Fibroblast of pulmonary artery (primary cell): ENCODE results near the gene GPR158.
"Not testable (repeated sequence)": the region's sequence is repeated elsewhere in the genome, so short reads cannot be mapped to it uniquely, and the experiment has no call there.

Experiments used
- DNase-seq: peaks from one replicate; pipeline ENCODE4 v3.0.0-alpha.2; 2010; ENCODE audit warnings: low read depth
- H3K4me3 ChIP-seq: replicated peaks from 2 replicates; pipeline ENCODE4 v1.5.1; 2011; ENCODE audit warnings: low read depth, mild to moderate bottlenecking, control low read depth, low read length, moderate library complexity
- CTCF ChIP-seq: IDR thresholded peaks from 2 replicates; pipeline ENCODE4 v1.5.1; 2011; ENCODE audit warnings: mild to moderate bottlenecking, control low read depth, low read length, inconsistent platforms; ENCODE audit errors: missing control alignments

Gene GPR158

GRCh38 chr10:25356609-25357008 is 181.8 kb downstream of the GPR158 start:
- no peak for TF ChIP-seq CTCF
- H3K4me3 ChIP-seq, result no peak overlapping the region

GRCh38 chr10:25357269-25357668 is 182.5 kb downstream of the GPR158 start:
- no peak for TF ChIP-seq CTCF
- no peak for DNase-seq
- no peak overlapping the region for H3K4me3 ChIP-seq

More at GRCh38 chr10:25356609-25357008, 181.8 kb downstream of the GPR158 start:
- DNase-seq, result no peak

- H3K4me3 ChIP-seq, result no peak overlapping the region
- DNase-seq, result peak; percentile 85
- TF ChIP-seq CTCF, result no peak
These were observed 207.4 kb downstream of the GPR158 start for GRCh38 chr10:25382029-25382810.

- not testable (repeated sequence) for DNase-seq, H3K4me3 ChIP-seq
These were observed 208.1 kb downstream of the GPR158 start for GRCh38 chr10:25382901-25383300.

GRCh38 chr10:25383686-25384085 is 208.9 kb downstream of the GPR158 start:
- H3K4me3 ChIP-seq, result no peak overlapping the region
- no peak for DNase-seq
- no peak for TF ChIP-seq CTCF

GRCh38 chr10:25384618-25385017 is 209.8 kb downstream of the GPR158 start:
- H3K4me3 ChIP-seq, result no peak overlapping the region
- TF ChIP-seq CTCF, result no peak
- no peak for DNase-seq

- DNase-seq, result no peak
- no peak overlapping the region for H3K4me3 ChIP-seq
- no peak for TF ChIP-seq CTCF
These were observed 213.5 kb downstream of the GPR158 start for GRCh38 chr10:25388188-25388861.
